T-helper 1 cell treated with Interleukin-12 subunit alpha and Interleukin-12 subunit beta and Interleukin-4 antibody, amounts not matched to agents 30 ng/mL and 1 ng/mL, for 36 hours (primary cell): ENCODE data around the gene C3. TPM values are rescaled to one million over a fixed set of nuclear protein-coding genes. Genes with fewer than 3 reads are reported as not detected.
"Not testable (repeated sequence)": the region's sequence is repeated elsewhere in the genome, so short reads cannot be mapped to it uniquely, and the experiment has no call there.

Experiments used
- intact Hi-C: fragments of 100-400 bp; cut with micrococcal nuclease; formaldehyde crosslinking; loops from one replicate; pipeline ENCODE4 v1.15.1; 2024
- total RNA-seq: library from RNA; stranded (reverse); gene quantifications from 2 replicates; pipeline ENCODE4 v1.2.3, GENCODE V29; 2022

C3 gene
- total RNA-seq, 1 donor from 2014 or later: 8.3 TPM

DNA sequence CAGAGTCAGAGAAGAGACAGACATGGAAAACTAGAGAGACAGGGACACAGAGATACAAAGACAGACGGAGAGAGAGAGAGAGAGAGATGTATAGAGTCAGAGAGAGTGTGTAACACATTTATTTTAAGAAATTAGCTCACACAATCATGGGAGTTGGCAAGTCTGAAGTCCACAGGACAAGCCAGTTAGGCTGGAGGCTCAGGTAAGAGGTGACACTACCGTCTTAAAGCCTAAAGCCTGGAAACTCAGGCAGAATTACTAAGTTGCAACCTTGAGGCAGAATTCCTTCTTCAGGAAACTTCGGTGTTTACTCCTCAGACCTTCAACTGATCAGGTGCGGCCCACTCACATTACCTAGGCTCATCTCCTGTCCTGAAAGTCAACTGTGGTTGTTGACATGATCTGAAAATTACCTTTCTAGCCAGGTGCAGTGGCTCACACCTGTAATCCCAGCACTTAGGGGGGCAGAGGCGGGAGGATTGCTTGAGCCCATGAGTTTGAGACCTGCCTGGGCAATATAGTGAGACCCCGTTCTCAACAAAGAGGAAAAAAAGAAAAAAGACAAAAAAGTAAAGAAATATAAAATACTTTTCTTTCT lies 47.7 kb downstream of the C3 start:
- intact Hi-C loops: no loop called here

DNA sequence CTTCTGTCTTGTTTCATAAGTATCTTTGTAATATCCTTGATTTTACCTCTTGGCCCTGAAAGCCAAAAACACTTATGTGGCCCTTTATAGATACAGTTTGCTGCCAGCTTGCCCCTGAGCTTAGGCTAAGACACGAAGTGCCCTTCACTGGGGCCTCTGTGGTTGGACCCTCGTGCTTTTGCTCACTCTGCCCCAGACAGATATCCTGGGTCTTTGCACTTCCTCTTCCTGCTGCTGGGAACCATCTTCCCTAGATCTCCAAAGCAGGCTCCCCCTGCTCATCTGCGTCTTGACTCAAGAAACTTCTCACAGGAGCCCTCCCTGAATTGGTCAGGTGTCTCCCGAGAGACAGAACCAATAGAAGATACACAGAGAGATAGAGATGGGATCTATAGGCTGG lies 48.5 kb downstream of the C3 start:
- intact Hi-C loops: loop anchor here (2.0 kb wide), 1 partner anchor 191 kb away; no protein-coding TSS in a partner anchor

DNA sequence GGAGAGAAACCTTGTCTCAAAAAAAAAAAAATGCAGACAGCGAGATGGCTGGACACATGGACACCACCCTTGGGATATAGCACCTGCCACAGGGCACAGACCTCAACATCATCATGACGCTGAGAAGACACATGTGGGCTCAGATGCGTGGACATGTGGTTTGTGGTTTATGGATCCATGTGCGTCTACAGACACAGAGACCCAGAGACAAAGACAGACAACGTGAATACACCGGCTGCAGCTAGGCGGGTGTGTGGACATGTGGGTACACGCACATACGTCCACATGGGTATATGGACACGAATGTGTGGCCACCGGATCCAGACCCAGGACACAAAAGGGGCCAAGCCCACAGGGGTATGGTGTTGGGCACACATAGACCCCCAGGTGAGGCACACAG lies 51.8 kb downstream of the C3 start:
- intact Hi-C loops: no loop called here

DNA sequence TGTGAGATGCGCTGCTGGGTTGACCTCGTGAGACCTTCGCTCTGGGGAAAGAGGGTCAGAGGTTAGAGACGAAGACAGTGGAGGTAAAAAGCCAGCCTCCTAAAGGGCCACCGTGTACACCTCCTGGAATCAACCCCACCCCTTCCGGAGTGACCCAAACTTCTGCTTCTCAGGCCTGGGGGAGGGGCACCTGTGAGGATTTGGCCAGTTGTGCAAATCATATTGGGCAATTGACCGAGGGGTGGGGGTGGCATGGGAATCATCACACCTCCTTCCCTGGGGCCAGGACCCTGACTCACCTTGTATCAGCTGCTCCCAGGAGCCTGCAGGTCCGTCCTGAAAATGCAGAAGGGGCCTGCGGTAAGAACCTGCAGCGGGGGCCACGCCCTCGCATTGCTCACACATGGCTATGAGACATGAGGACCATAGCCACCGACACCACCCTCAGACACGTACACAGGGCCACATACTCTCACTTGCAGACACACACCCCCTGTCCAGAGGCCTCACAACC lies 53.3 kb downstream of the C3 start:
- intact Hi-C loops: no loop called here

DNA sequence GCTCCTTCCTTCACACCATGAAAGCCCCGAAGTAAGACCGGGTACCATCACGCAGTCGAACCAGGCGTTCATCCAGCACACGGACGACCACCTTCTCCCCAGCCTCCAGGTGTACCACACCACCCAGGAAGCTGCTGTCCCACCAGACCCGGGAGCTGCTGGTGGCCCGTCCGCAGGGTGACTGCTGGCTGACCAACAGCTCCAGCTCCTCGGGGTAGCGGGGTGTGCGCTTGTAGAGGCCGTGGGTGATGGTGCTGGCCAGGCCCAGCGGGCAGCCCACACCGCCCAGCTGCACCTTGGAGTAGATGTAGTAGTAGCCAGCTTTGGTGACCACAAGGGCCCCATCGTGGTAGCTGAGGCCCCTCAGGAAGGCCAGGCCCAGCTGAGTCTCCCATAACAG lies 55.5 kb downstream of the C3 start:
- intact Hi-C loops: no loop called here

DNA sequence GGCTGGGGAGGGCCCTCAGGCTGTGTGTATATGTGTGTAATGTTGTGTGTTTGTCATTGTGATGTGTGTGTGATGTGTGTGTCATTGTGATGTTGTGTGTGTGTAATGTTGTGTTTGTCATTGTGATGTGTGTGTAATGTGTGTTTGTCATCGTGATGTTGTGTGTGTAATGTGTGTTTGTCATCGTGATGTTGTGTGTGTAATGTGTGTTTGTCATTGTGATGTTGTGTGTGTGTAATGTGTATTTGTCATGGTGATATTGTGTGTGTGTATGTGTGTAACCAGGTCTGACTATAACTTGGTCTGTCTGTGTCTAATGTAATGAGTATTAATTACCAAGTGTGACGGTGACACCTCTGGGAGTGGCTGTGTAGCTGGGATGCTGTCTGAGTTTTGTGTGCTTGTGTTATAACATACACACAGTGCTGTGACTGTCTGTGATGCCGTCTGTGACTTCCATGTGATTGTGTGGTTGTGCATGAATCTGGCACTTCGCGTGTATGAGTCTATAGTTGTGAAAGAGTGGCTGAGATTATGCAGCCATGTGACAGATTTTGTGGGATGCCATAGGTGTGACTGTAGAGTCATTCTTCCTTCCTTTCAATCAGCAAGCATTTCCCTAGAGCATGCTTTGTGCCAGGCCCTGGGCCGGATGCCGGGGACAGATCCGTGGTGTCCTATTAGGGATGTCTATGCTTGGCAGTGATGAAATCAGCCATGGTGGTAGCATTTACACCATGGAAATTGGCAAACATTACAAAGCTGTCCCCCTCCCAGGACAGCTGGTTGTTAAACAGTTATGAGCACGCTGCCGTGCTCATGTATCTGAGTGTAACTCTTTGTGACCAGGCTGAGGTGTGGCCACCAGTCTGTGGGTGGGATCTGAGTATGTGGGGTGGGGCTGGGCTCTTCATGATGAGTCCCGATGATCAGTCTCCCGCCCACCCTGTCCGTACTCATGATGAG lies 56.9 kb downstream of the C3 start:
- intact Hi-C loops: no loop called here

DNA sequence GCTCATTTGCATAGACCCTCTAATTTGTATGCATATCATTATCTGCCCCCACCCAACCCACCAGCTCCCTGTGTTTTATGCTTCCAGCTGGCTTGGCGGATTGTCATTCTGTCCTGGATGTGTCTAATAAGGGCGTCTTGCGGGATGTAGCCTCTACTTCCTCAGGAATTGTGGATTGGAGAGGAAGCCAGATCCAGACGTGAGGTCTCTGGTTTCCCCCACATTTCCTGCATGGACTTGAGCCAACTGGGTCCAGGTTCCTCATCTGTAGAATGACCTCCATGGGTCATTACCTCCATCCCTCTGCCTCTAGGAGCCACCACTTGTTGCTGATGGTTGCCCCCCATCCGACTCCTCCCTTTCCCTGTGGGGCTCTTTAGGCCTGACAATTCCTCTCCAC lies 57.7 kb downstream of the C3 start:
- intact Hi-C loops: no loop called here

DNA sequence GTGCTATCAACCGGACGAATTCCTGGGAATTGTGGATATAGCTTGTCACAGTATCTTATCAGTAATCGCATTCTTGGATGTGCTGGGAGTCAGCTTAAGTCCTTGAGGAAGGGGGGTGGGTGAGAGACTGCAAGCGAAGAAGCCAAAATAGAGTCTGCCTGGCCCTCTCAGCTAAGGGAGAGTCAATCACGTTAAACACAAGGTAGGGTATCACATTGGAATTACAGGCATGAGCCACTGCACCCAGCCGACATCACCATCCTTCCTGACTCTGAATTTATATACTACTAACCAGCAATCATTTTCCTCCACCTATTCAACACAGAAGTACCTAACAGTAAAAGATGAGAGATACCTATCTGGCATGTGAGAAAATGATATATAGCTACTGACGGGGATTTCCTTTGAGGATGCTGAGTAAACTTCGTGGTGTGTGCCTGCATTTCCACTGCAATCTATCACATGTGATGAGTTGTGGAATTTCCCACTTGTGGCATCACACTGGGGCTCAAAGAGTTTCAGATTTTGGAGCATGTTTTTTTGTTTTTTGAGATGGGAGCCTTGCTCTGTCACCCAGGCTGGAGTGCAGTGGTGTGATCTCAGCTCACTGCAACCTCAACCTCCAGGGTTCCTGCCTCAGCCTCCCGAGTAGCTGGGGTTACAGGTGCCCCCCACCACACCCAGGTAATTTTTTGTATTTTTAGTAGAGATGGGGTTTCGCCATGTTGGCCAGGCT lies 58.8 kb downstream of the C3 start:
- intact Hi-C loops: loop anchor here (1.0 kb wide), 4 partner anchors 9 to 75 kb away; partner anchors contain the start of gene TNFSF14

DNA sequence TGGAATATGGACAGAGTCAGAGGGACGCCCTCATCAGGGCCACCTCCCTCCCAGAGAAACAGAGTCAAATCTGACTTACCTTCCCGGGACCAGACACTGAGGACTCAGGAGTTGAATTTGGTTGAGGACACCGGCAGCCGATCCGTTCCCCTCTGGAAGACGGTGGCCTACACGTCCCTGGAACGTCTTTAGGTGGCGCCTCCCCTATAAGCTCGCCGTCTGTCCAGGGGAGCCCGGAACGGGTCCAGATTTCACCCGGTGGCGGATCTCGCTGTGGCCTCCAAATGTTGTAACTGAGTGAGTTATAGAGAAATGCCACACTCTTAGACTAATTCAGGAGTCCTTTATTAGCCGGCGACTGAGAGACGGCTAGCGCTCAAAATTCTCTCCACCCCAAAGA lies 59.5 kb downstream of the C3 start:
- intact Hi-C loops: loop anchor here (1.0 kb wide), 4 partner anchors 9 to 75 kb away; partner anchors contain the start of gene TNFSF14

DNA sequence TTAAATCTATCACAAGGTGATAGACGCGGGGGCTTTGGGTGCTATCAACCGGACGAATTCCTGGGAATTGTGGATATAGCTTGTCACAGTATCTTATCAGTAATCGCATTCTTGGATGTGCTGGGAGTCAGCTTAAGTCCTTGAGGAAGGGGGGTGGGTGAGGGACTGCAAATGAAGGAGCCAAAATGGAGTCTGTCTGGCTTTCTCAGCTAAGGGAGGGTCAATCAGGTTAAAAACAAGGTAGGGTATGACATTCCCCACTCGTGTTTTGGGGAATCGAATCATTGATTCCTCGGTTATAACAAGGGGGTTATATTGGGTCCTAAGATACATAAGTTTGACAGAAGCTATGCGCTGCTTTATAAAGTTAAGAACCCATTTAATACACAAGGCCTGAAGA lies 64.1 kb downstream of the C3 start:
- intact Hi-C loops: not testable (repeated sequence)

DNA sequence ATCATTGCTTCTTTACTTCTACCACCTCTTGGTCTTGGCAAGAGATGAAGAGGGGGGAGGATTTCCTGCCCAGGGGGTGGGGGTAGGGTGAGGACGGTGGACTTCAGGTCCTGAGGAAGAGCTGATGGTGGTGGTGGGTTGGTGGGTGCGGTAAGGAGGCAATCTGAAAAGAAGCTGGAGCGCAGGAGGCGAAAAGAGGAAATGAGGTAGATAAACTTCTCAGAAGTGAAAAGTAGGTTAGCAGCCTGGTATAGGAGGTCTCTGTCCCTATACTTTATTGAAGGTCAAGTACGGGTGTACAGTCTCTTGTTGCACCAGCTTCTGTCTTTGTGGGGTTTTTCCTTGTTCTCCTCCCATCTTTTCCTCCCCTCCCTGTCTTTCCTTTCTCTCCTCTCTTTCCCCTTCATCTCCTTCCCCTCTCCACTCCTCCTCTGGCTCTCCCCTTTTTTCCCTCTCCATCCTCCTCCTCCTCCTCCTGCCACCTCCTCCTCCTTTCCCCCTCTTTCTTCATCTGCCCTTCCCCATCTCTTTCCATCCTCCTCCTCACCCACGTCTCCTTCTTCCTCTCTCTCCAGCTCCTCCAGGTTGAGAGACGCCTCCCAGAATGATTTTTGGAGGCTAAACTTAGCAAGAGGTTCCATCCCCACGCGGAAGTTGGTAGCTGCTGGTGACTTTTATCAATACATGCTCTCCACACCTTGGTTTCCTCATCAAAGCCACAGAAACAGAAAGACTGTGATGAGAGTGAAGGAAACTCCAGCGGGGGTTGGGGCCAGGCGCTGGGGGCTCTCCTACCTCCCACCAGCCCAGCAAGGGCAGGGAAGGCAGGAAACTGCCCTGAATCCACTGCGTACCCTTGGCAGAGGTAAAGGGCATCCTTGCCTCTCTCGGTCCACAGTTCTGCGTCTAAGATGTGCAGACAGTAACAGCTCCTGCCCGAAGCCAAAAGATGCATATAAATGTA lies 65.8 kb downstream of the C3 start:
- intact Hi-C loops: loop anchor here (1.0 to 2.0 kb wide), 3 partner anchors 12 to 208 kb away; partner anchors contain the start of gene TNFSF14

DNA sequence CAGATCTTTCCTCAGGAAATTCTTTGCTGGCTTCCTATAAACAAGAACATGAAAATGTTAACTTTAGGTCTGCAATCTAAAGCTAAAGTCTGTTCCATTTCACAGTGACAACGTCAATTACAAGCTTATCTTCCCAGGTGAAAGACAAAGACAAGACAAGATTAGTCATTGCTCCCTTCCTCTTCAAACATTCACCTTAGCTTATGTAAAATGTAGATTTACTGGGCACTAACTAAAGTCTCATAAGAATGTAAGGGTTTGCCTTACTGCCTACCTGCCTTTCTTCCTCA lies 67.7 kb downstream of the C3 start:
- intact Hi-C loops: no loop called here

DNA sequence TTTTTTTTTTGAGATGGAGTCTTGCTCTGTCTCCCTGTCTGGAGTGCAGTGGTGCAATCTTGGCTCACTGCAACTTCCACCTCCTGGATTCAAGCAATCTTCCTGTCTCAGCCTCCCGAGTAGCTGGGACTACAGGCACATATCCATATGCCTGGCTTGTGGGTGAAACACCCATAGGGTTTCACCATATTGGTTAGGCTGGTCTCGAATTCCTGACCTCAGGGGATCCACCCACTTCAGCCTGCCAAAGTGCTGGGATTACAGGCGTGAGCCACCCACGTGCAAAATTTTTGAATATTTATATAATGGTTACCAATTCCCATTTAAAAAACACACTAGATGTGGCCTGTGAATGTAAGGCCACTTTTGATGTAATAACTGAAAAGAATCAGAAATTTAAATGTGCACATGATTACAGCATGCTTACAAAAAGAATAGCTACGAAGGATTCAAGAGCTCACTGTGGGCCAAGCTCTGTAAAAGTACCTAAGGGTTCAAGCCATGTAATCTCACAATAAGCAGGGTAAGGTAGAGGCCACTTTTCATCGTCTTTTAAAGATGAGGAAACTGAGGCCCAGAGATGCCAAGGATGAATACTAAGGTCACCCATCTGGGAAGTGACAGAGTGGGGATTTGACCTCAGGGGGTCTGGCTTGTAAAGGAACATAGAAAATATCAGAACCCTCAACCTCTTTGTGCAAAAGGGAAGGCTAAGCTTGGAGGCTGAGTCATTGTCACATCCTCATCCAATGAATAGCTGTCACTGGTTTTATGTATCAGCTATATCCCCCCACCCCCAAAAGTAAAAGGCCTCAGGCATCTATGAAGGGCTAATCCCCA lies 68.3 kb downstream of the C3 start:
- intact Hi-C loops: no loop called here

DNA sequence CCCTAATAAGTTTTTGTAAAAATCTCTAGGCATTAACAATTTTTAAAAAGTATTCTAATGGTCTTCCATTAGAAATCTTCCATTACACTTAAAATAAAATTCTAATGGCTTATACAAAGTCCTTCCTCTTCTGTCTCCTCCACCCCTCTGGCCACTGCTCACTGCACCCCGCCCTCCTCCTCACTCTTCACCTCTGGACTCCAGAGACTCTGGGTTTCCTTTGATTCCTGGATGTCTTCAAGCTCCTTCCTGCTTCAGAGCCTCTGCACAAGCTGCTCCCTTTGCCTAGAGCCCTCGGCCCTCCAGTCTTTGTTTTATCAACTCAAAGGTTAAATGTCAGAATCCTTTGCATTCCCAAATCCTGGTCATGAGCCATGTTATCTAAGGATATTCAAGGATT lies 71.3 kb downstream of the C3 start:
- intact Hi-C loops: no loop called here

DNA sequence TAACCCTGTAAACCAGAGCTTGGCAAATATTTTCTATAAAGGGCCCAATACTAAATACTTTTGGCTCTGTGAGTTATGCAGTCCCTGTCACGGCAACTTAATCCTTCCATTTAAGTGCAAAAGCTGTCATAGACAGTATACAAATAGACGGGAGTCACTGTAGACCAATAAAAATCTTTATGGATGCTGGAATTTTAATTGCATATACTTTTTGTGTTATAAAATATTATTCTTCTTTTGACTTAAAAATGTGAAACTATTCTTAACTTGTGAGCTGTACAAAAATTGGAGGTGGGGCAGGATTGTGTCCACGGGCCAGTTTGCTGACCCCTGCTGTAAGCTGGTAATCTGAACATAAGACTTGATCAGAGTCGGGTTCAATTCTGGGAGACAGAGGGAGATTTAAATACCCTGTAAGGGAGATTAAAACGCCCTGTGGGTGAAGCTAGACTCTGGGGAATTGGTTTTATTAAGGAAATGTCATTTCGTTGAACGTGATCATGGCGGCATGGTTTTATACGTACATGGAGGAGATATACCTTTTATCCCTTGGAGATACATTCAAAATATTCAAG lies 72.2 kb downstream of the C3 start:
- intact Hi-C loops: no loop called here

DNA sequence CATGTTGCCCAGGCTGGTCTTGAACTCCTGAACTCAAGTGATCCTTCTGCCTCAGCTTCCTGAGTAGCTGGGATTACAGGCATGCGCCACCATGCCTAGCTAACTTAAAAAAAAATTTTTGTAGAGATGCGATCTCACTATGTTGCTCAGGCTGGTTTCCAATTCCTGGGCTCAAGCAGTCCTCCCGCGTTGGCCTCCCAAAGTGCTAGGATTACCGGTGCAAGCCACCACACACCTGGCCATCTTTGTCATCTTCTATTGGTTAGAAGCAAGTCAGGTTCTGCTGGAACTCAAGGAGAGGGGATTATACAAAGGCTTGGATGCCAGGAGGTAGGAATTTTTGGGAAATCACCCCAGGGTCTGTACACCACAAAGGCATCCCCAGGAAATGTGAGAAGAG lies 75.7 kb downstream of the C3 start:
- intact Hi-C loops: no loop called here

DNA sequence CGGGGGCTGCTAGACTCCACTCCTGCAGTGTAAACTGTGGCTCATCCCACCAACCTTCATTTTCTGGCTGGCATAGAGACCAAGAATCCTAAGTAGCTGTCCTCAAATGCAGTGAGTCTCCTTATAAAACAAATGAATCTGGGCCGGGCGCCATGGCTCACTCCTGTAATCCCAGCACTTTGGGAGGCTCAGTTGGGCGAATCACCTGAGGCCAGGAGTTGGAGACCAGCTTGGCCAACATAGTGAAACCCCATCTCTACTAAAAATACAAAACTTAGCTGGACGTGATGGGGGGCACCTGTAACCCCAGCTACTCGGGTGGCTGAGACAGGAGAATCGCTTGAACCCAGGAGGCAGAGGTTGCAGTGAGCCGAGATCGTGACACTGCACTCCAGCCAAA lies 80.1 kb downstream of the C3 start:
- intact Hi-C loops: not testable (repeated sequence)

DNA sequence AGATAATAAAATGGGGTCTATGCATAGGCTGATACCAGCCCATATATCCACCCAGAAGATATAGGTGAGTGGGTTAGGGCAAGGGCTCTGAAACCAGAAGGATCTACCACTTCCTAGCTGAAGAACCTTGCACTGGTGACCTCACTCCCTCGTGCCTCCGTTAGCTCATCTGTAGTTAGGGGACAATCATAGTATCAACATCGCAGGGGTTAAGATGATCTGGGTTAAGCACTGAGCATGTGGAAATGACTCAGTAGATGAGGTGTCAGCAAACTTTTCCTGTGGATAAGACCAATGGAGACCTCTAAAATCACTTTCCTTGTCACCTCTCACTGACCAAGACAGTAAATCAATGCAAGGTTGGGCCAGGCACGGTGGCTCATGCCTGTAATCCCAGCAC lies 81.0 kb downstream of the C3 start:
- intact Hi-C loops: no loop called here

DNA sequence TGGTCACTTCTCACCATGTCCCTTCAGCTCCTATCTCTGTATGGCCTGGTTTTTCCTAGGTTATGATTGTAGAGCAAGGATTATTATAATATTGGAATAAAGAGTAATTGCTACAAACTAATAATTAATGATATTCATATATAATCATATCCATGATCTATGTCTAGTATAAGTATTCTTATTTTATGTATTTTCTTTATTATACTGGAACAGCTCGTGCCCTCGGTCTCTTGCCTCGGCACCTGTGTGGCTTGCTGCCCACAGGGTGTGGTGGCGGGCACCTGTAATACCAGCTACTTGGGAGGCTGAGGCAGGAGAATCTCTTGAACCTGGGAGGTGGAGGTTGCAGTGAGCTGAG lies 87.0 kb downstream of the C3 start:
- intact Hi-C loops: loop anchor here (2.0 kb wide), 1 partner anchor 85 kb away; no protein-coding TSS in a partner anchor
